H1 (cell line): ENCODE data around the gene UBA3. TPM values are rescaled to one million over a fixed set of nuclear protein-coding genes. Genes with fewer than 3 reads are reported as not detected.

Source experiments
- CTCF ChIA-PET: fragments of 300-600 bp; sonication (Branson Sonifier 250); formaldehyde crosslinking; loops from one replicate; lab custom pipeline; 2021; ENCODE audit not compliant: partially characterized antibody; lab: Charles Lee
- POLR2A ChIA-PET: fragments of 300-600 bp; sonication (Branson Sonifier 250); formaldehyde crosslinking; loops from one replicate; lab custom pipeline; 2021; ENCODE audit warnings: inconsistent platforms; ENCODE audit not compliant: partially characterized antibody; lab: Charles Lee
- DNase-seq, 2 experiments: peaks; one replicate each; pipeline versions ENCODE4 v3.0.0 to v3.0.0-alpha.2; 2010 to 2022; ENCODE audit warnings: low spot score in 2 of 2, low read depth in 1 of 2, mixed read lengths in 1 of 2
- FAIRE-seq: peaks from 2 replicates; lab custom pipeline; 2011; peaks lifted over from hg19 to GRCh38; lab: Jason Lieb, UNC
- H2AFZ ChIP-seq: 2 replicates; pipeline ENCODE4 v1.8.1; 2012; ENCODE audit warnings: low read length, inconsistent platforms
- H2AK5ac ChIP-seq: 2 replicates; pipeline ENCODE4 v1.6.1; 2013; ENCODE audit warnings: low read depth, low read length
- H2BK120ac ChIP-seq: replicated peaks from 2 replicates; pipeline ENCODE3; 2013; ENCODE audit warnings: low read depth, low read length, inconsistent platforms
- H2BK12ac ChIP-seq: 2 replicates; pipeline ENCODE4 v1.6.1; 2013; ENCODE audit warnings: low read depth, low read length
- H2BK15ac ChIP-seq: 2 replicates; pipeline ENCODE4 v1.6.1; 2013; ENCODE audit warnings: low read length
- H2BK20ac ChIP-seq: 2 replicates; pipeline ENCODE4 v1.6.1; 2013; ENCODE audit warnings: low read length
- H2BK5ac ChIP-seq: 2 replicates; pipeline ENCODE4 v1.6.1; 2013; ENCODE audit warnings: low read depth, low read length
- H3K14ac ChIP-seq: 2 replicates; pipeline ENCODE4 v1.6.1; 2013; ENCODE audit warnings: inconsistent platforms; ENCODE audit not compliant: insufficient read length
- H3K18ac ChIP-seq: 2 replicates; pipeline ENCODE4 v1.6.1; 2013; ENCODE audit warnings: low read length; ENCODE audit errors: extremely low read depth
- H3K23ac ChIP-seq: 2 replicates; pipeline ENCODE4 v1.6.1; 2013; ENCODE audit warnings: inconsistent platforms; ENCODE audit not compliant: insufficient read length
- H3K23me2 ChIP-seq: 2 replicates; pipeline ENCODE4 v1.6.1; 2013; ENCODE audit warnings: low read depth, low read length
- H3K27ac ChIP-seq: 2 replicates; pipeline ENCODE4 v1.6.1; 2011; ENCODE audit warnings: low read depth, low read length, inconsistent platforms
- H3K27me3 ChIP-seq, 4 experiments: replicated peaks in 1 of 4; 1 replicate in 1 of 4; 2 replicates in 3 of 4; pipeline versions ENCODE4 v1.6.1 to v1.8.1; 2011 to 2013; ENCODE audit warnings: low read length in 3 of 4, mild to moderate bottlenecking in 3 of 4, inconsistent platforms in 2 of 4, mixed read lengths in 2 of 4, moderate library complexity in 1 of 4; ENCODE audit not compliant: control insufficient read depth in 3 of 4, insufficient read depth in 3 of 4; ENCODE audit errors: extremely low read depth in 1 of 4
- H3K36me3 ChIP-seq, 4 experiments: 2 replicates each; pipeline versions ENCODE4 v1.6.1 to v1.8.1; 2011 to 2013; ENCODE audit warnings: mild to moderate bottlenecking in 4 of 4, low read length in 3 of 4, moderate library complexity in 2 of 4, control low read depth in 1 of 4, inconsistent platforms in 1 of 4; ENCODE audit not compliant: insufficient read depth in 4 of 4, control insufficient read depth in 2 of 4
- H3K4ac ChIP-seq: replicated peaks from 2 replicates; pipeline ENCODE3; 2013; ENCODE audit warnings: low read length, low read depth, mixed read lengths, inconsistent platforms; ENCODE audit not compliant: insufficient read length
- H3K4me1 ChIP-seq, 4 experiments: replicated peaks in 1 of 4; 1 replicate in 1 of 4; 2 replicates in 3 of 4; pipeline versions ENCODE4 v1.6.1 to v1.8.1; 2011 to 2013; ENCODE audit warnings: low read length in 3 of 4, inconsistent platforms in 2 of 4, mixed read lengths in 1 of 4; ENCODE audit not compliant: insufficient read depth in 4 of 4, control insufficient read depth in 3 of 4
- H3K4me2 ChIP-seq, 2 experiments: 2 replicates each; pipeline versions ENCODE4 v1.6.1 to v1.8.1; 2011 to 2013; ENCODE audit warnings: low read depth in 2 of 2, low read length in 2 of 2, control low read depth in 1 of 2, inconsistent platforms in 1 of 2, mild to moderate bottlenecking in 1 of 2; ENCODE audit not compliant: insufficient read depth in 1 of 2
- H3K4me3 ChIP-seq, 4 experiments: fragments of 200-600, 300-600 bp in 1 of 4; sonication (generic), shearing (Covaris generic), sonication (Bioruptor Twin) in 1 of 4; 2 replicates each; pipeline versions ENCODE4 v1.5.1 to v1.8.1; 2011 to 2016; ENCODE audit warnings: low read length in 4 of 4, low read depth in 3 of 4, control low read depth in 2 of 4, inconsistent platforms in 2 of 4, mild to moderate bottlenecking in 2 of 4, mixed read lengths in 1 of 4, moderate library complexity in 1 of 4; ENCODE audit not compliant: insufficient read depth in 2 of 4; ENCODE audit errors: extremely low read depth in 1 of 4
- H3K56ac ChIP-seq: replicated peaks from 2 replicates; pipeline ENCODE3; 2013; ENCODE audit warnings: low read depth, mild to moderate bottlenecking, mixed read lengths, low read length, inconsistent platforms; ENCODE audit not compliant: insufficient read length
- H3K79me1 ChIP-seq: 2 replicates; pipeline ENCODE4 v1.6.1; 2013; ENCODE audit warnings: low read depth, low read length, control low read depth
- H3K79me2 ChIP-seq, 2 experiments: 2 replicates each; pipeline versions ENCODE4 v1.6.1 to v1.8.1; 2012 to 2013; ENCODE audit warnings: low read length in 2 of 2, mild to moderate bottlenecking in 2 of 2, inconsistent platforms in 1 of 2; ENCODE audit not compliant: insufficient read depth in 2 of 2, control insufficient read depth in 1 of 2
- H3K9ac ChIP-seq, 4 experiments: replicated peaks in 1 of 4; 1 replicate in 1 of 4; 2 replicates in 3 of 4; pipeline versions ENCODE4 v1.6.1 to v1.8.1; 2011 to 2013; ENCODE audit warnings: low read depth in 3 of 4, low read length in 3 of 4, control low read depth in 2 of 4, mild to moderate bottlenecking in 2 of 4, moderate library complexity in 2 of 4, inconsistent platforms in 1 of 4; ENCODE audit errors: extremely low read depth in 1 of 4
- H3K9me3 ChIP-seq, 2 experiments: 2 replicates each; pipeline versions ENCODE4 v1.6.1 to v1.8.1; 2012 to 2013; ENCODE audit warnings: mild to moderate bottlenecking in 2 of 2, moderate library complexity in 2 of 2, control low read depth in 1 of 2, inconsistent platforms in 1 of 2, low read depth in 1 of 2, low read length in 1 of 2, mixed read lengths in 1 of 2; ENCODE audit not compliant: insufficient read depth in 2 of 2
- H4K20me1 ChIP-seq, 2 experiments: replicated peaks in 1 of 2; 2 replicates each; pipeline versions ENCODE3 to v1.8.1; 2011 to 2013; ENCODE audit warnings: inconsistent platforms in 2 of 2, low read length in 2 of 2, mild to moderate bottlenecking in 1 of 2; ENCODE audit not compliant: insufficient read depth in 2 of 2, control insufficient read depth in 1 of 2
- H4K5ac ChIP-seq: 2 replicates; pipeline ENCODE4 v1.6.1; 2013; ENCODE audit warnings: low read length, low read depth, mixed read lengths, inconsistent platforms; ENCODE audit not compliant: insufficient read length
- H4K8ac ChIP-seq: 2 replicates; pipeline ENCODE4 v1.8.0; 2013; ENCODE audit warnings: mild to moderate bottlenecking, moderate library complexity, low read length, inconsistent platforms; ENCODE audit not compliant: insufficient read depth; ENCODE audit errors: extremely low read depth
- H4K91ac ChIP-seq: replicated peaks from 2 replicates; pipeline ENCODE3; 2013; ENCODE audit warnings: low read length, mixed read lengths, inconsistent platforms; ENCODE audit not compliant: insufficient read length
- RXRA ChIP-seq: IDR thresholded peaks from 2 replicates; pipeline ENCODE4 v1.6.1; 2011; ENCODE audit warnings: low read depth, mild to moderate bottlenecking, low read length, moderate library complexity; ENCODE audit not compliant: insufficient read depth
- TEAD4 ChIP-seq: IDR thresholded peaks from 2 replicates; pipeline ENCODE4 v1.6.1; 2012; ENCODE audit warnings: low read depth, low read length, inconsistent platforms, mixed read lengths
- WGBS, 2 experiments: shearing (Covaris generic) in 1 of 2; methylation state at CpG; one replicate each; pipeline versions ENCODE4 v1.1.6 to v1.1.7; 2013 to 2015; ENCODE audit warnings: low lambda C conversion rate in 2 of 2, mixed read lengths in 2 of 2, inconsistent platforms in 1 of 2, low coverage in 1 of 2, missing lambda C conversion rate in 1 of 2; ENCODE audit not compliant: insufficient replicate concordance in 2 of 2, insufficient coverage in 1 of 2, insufficient read length in 1 of 2; ENCODE audit errors: extremely low coverage in 1 of 2, missing lambda C conversion rate in 1 of 2; 5-methylcytosine and 5-hydroxymethylcytosine counted together
- polyA plus RNA-seq, 7 experiments: library from polyadenylated mRNA; depleted of rRNA in 3 of 7; stranded (reverse) in 5 of 7; unstranded in 2 of 7; fragments of >200 nt in 5 of 7; fragments of 200-250 nt in 2 of 7; gene quantifications; 1 replicate in 5 of 7; 2 replicates in 1 of 7; 4 replicates in 1 of 7; pipeline versions ENCODE4 v1.2.1 to v1.2.3, GENCODE V29; 2011 to 2013; ENCODE audit warnings: missing spikeins in 2 of 7, mixed read lengths in 2 of 7
- total RNA-seq: library from RNA; stranded (reverse); fragmentation: NEBNext Ultra II Directional; extraction: Animal tissue kit (Norgen Biotek cat#: 25700); gene quantifications from 2 replicates; pipeline ENCODE4 v1.2.1, GENCODE V29; 2021

Gene UBA3
- total and polyA plus RNA-seq, 2 of the 8 experiments (the other 6 are each of a cell fraction or from before 2014, with no cell fraction given), result 40.8 to 97.8 TPM

GRCh38 chr3:69110941-69111546 is 30.9 kb upstream of the UBA3 start:
- no peak overlapping the region for H4K91ac ChIP-seq
- 76% methylated on average over 1 of the region's 1 CpG; no CpG with 5 or more reads in 1 of the 2 experiments for WGBS, 2 experiments
- no peaks in the 10 kb centered on the region for H3K27me3 ChIP-seq
- no peaks in the 10 kb centered on the region for H3K9me3 ChIP-seq
- no peak overlapping the region for H2BK120ac ChIP-seq
- no peaks in the 10 kb centered on the region for H3K36me3 ChIP-seq
- H3K4me2 ChIP-seq, result peak overlapping the region in 1 of 2 experiments; percentile 50; a peak in 3 of 4 replicates
- no peaks in the 10 kb centered on the region for H4K20me1 ChIP-seq
- H3K27ac ChIP-seq, result no peak overlapping the region
- no peak overlapping the region for H3K14ac ChIP-seq
- ChIA-PET CTCF (interaction anchor here (1.7 kb wide), 1 partner anchor 10 kb away, joined by 4 read pairs; no protein-coding TSS in a partner anchor), POLR2A (interaction anchor here (0.6 kb wide), 1 partner anchor 155 kb away, joined by 4 read pairs; no protein-coding TSS in a partner anchor)
- no peak overlapping the region for H2AK5ac ChIP-seq
- peaks cover 0 to 4% (median 3%) of the 10 kb centered on the region in 4 experiments; a peak in 5 of 7 replicates for H3K4me1 ChIP-seq
- no peak for FAIRE-seq
- no peak overlapping the region for H3K4ac ChIP-seq
- H3K18ac ChIP-seq, result no peak overlapping the region
- no peak for DNase-seq
- no peak overlapping the region for H2BK20ac ChIP-seq
- no peak overlapping the region for H2AFZ ChIP-seq
- no peak overlapping the region for H2BK15ac ChIP-seq
- no peak overlapping the region for H3K9ac ChIP-seq
- peak overlapping the region; percentile 42; the same call in 1 of the 2 replicates for H2BK12ac ChIP-seq
- 0 out of 2 replicates have a peak, but pooled peaks have one; percentile 34 for TF ChIP-seq TEAD4
- no peak for TF ChIP-seq RXRA
- TF ChIP-seq, all 59 proteins: peak for 1
- no peaks in the 10 kb centered on the region for H3K79me1 ChIP-seq
- H3K79me2 ChIP-seq, result no peaks in the 10 kb centered on the region
- no peak overlapping the region for H4K5ac ChIP-seq
- no peak overlapping the region for H3K4me3 ChIP-seq
- H3K23ac ChIP-seq, result no peak overlapping the region
- no peak overlapping the region for H2BK5ac ChIP-seq
- no peak overlapping the region for H3K56ac ChIP-seq
- no peaks in the 10 kb centered on the region for H3K23me2 ChIP-seq
- H4K8ac ChIP-seq, result no peak overlapping the region
